Measurements from ENCODE around the gene C6orf58. TPM values are rescaled to one million over a fixed set of nuclear protein-coding genes. Genes with fewer than 3 reads are reported as not detected.
A peak's percentile ranks its signal among the peaks of the same experiment; 100 is the strongest.

Gene C6orf58
- total RNA-seq, 1 experiment from 2014 or later: not detected

GRCh38 chr6:127585123-127585522 is 8.1 kb downstream of the C6orf58 start:
- ChIA-PET POLR2A (no interaction called here), CTCF (no interaction called here)
- Mint-ChIP-seq H3K36me3 (no peaks in the 10 kb centered on the region), H3K9me3 (no peaks in the 10 kb centered on the region), H3K27ac (no peak overlapping the region), H3K4me3 (no peak overlapping the region), H3K4me1 (peaks cover 14% of the 10 kb centered on the region), H3K27me3 (ENCODE audit: low read depth) (no peaks in the 10 kb centered on the region)
- ATAC-seq: no peak
- no peak for TF ChIP-seq GABPB1 (CRISPR knock-in tag; IDR thresholded peaks at IDR 0.05)
- TF ChIP-seq, protein P1, sequence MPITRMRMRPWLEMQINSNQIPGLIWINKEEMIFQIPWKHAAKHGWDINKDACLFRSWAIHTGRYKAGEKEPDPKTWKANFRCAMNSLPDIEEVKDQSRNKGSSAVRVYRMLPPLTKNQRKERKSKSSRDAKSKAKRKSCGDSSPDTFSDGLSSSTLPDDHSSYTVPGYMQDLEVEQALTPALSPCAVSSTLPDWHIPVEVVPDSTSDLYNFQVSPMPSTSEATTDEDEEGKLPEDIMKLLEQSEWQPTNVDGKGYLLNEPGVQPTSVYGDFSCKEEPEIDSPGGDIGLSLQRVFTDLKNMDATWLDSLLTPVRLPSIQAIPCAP (CRISPR knock-in tag; IDR thresholded peaks at IDR 0.05): no peak
- no peak for TF ChIP-seq CREM (CRISPR knock-in tag; IDR thresholded peaks at IDR 0.05)
- no peak for TF ChIP-seq STAT6 (CRISPR knock-in tag; conservative IDR thresholded peaks at IDR 0.05; ENCODE audit: low read depth)
- no peak for TF ChIP-seq RELA (CRISPR knock-in tag; IDR thresholded peaks at IDR 0.05; ENCODE audit: borderline replicate concordance)
- no peak for TF ChIP-seq ELF4 (CRISPR knock-in tag; IDR thresholded peaks at IDR 0.05; ENCODE audit: low read depth)
- TF ChIP-seq, protein P2, sequence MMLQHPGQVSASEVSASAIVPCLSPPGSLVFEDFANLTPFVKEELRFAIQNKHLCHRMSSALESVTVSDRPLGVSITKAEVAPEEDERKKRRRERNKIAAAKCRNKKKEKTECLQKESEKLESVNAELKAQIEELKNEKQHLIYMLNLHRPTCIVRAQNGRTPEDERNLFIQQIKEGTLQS (CRISPR knock-in tag; conservative IDR thresholded peaks at IDR 0.05): no peak
- TF ChIP-seq NR1H2 (CRISPR knock-in tag; IDR thresholded peaks at IDR 0.05): no peak
- no peak for TF ChIP-seq TEAD4 (CRISPR knock-in tag; IDR thresholded peaks at IDR 0.05)
- no peak for TF ChIP-seq SP1 (CRISPR knock-in tag; conservative IDR thresholded peaks at IDR 0.05)
- no peak for TF ChIP-seq ZNF317 (CRISPR knock-in tag; IDR thresholded peaks at IDR 0.05; ENCODE audit: borderline replicate concordance, low read depth)
- DNase-seq (ENCODE audit: low spot score): no peak

DNA sequence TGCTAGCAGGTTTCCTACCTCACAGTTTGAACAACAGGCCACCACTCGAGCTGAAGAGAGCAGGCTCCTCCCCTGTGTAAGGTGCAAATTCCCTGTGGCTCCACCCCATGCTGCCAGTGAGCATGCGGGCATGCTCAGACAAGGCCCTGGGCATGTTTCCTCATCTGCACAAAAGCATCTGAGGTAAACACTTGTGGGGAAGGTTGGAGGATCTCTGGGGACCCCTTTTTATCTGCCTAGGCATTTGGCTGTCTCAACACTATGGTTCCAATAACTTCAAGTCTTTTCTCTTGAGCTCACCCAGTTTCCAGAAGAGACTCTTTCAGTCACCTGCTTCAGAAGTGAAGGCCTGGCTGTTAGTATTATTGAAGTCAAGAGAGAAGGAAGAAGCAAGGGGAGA is 9.4 kb downstream of the C6orf58 start:
- ATAC-seq (peak; percentile 100), DNase-seq (ENCODE audit: low spot score) (peak; percentile 35)
- no peaks in the 10 kb centered on the region for H3K9me3 Mint-ChIP-seq
- H3K36me3 Mint-ChIP-seq: no peaks in the 10 kb centered on the region
- no peak for TF ChIP-seq KAT7 (CRISPR knock-in tag; IDR thresholded peaks at IDR 0.05; ENCODE audit: borderline replicate concordance)
- TF ChIP-seq NFATC4 (CRISPR knock-in tag; IDR thresholded peaks at IDR 0.05): no peak
- TF ChIP-seq PRRX2 (CRISPR knock-in tag; IDR thresholded peaks at IDR 0.05): no peak
- TF ChIP-seq SP1 (CRISPR knock-in tag; conservative IDR thresholded peaks at IDR 0.05): no peak
- TF ChIP-seq MAX (CRISPR knock-in tag; IDR thresholded peaks at IDR 0.05): peak; percentile 73; the same call in 1 of the 2 replicates
- no peak for TF ChIP-seq ZNF232 (CRISPR knock-in tag; IDR thresholded peaks at IDR 0.05)
- no peak for TF ChIP-seq ZBTB21 (CRISPR knock-in tag; IDR thresholded peaks at IDR 0.05; ENCODE audit: borderline replicate concordance)
- TF ChIP-seq FOXK1 (CRISPR knock-in tag; IDR thresholded peaks at IDR 0.05): 0 out of 2 replicates have a peak, but pooled peaks have one; percentile 17
- peaks cover 14% of the 10 kb centered on the region for H3K4me1 Mint-ChIP-seq
- no peaks in the 10 kb centered on the region for H3K27me3 Mint-ChIP-seq (ENCODE audit: low read depth)
- ChIA-PET CTCF (no interaction called here), POLR2A (no interaction called here)
- 0 out of 2 replicates have a peak overlapping the region, but pooled peaks have one; percentile 41 for H3K27ac Mint-ChIP-seq
- no peak overlapping the region for H3K4me3 Mint-ChIP-seq

GRCh38 chr6:127587875-127588274 is 10.9 kb downstream of the C6orf58 start:
- no peak for TF ChIP-seq ETV6 (CRISPR knock-in tag; IDR thresholded peaks at IDR 0.05)
- no peak for TF ChIP-seq FOXJ3 (CRISPR knock-in tag; IDR thresholded peaks at IDR 0.05; ENCODE audit: borderline replicate concordance)
- ATAC-seq (no peak), DNase-seq (ENCODE audit: low spot score) (no peak)
- Mint-ChIP-seq H3K4me3 (no peak overlapping the region), H3K27me3 (ENCODE audit: low read depth) (no peaks in the 10 kb centered on the region; the same call in 1 of the 2 replicates), H3K4me1 (peaks cover 21% of the 10 kb centered on the region), H3K9me3 (peaks cover 3% of the 10 kb centered on the region; the same call in 1 of the 2 replicates), H3K27ac (no peak overlapping the region), H3K36me3 (peaks cover 8% of the 10 kb centered on the region)
- ChIA-PET POLR2A (no interaction called here), CTCF (interaction anchor here (0.6 kb wide), 1 partner anchor 71 kb away, joined by 3 read pairs; no protein-coding TSS in a partner anchor)
